Hematopoietic multipotent progenitor cell treated with erythropoietin and hydrocortisone succinate and interleukin-3 and kit ligand, for 17 days (in vitro differentiated cells): ENCODE results near the gene KCNQ1.
"Not testable (repeated sequence)": the region's sequence is repeated elsewhere in the genome, so short reads cannot be mapped to it uniquely, and the experiment has no call there.

ENCODE experiments used
- DNase-seq: peaks from one replicate; pipeline ENCODE4 v3.0.0-alpha.2; 2015; ENCODE audit warnings: low spot score

The KCNQ1 gene

GRCh38 chr11:2473361-2474058, 28.7 kb downstream of the KCNQ1 start:
- DNase-seq, result no peak

GRCh38 chr11:2474059-2474901, 29.5 kb downstream of the KCNQ1 start:
- DNase-seq, result no peak

- no peak for DNase-seq
Measured at GRCh38 chr11:2475136-2475918, 30.5 kb downstream of the KCNQ1 start.

GRCh38 chr11:2477254-2477653, 32.4 kb downstream of the KCNQ1 start:
- no peak for DNase-seq

GRCh38 chr11:2477936-2478335, 33.1 kb downstream of the KCNQ1 start:
- DNase-seq, result no peak

- DNase-seq, result not testable (repeated sequence)
Measured at GRCh38 chr11:2480067-2480873, 35.5 kb downstream of the KCNQ1 start.

- no peak for DNase-seq
Measured at GRCh38 chr11:2480874-2481220, 36.0 kb downstream of the KCNQ1 start.

GRCh38 chr11:2481253-2481652, 36.4 kb downstream of the KCNQ1 start:
- DNase-seq, result no peak

- DNase-seq, result no peak
Measured at GRCh38 chr11:2482204-2482603, 37.4 kb downstream of the KCNQ1 start.

- no peak for DNase-seq
Measured at GRCh38 chr11:2482745-2483144, 37.9 kb downstream of the KCNQ1 start.

- DNase-seq, result no peak
Measured at GRCh38 chr11:2483426-2483825, 38.6 kb downstream of the KCNQ1 start.

GRCh38 chr11:2484576-2485125, 39.8 kb downstream of the KCNQ1 start:
- DNase-seq, result no peak

GRCh38 chr11:2488004-2488403, 43.2 kb downstream of the KCNQ1 start:
- no peak for DNase-seq

GRCh38 chr11:2489083-2489482, 44.3 kb downstream of the KCNQ1 start:
- DNase-seq, result no peak

GRCh38 chr11:2497951-2498350, 53.1 kb downstream of the KCNQ1 start:
- DNase-seq, result not testable (repeated sequence)

- no peak for DNase-seq
Measured at GRCh38 chr11:2498750-2499149, 53.9 kb downstream of the KCNQ1 start.

- no peak for DNase-seq
Measured at GRCh38 chr11:2507212-2507901, 62.5 kb downstream of the KCNQ1 start.

- no peak for DNase-seq
Measured at GRCh38 chr11:2507945-2508749, 63.3 kb downstream of the KCNQ1 start.

GRCh38 chr11:2508793-2509192, 64.0 kb downstream of the KCNQ1 start:
- DNase-seq, result no peak

GRCh38 chr11:2509481-2510001, 64.7 kb downstream of the KCNQ1 start:
- no peak for DNase-seq
